Measurements from ENCODE around the gene AMOTL1. TPM values are rescaled to one million over a fixed set of nuclear protein-coding genes. Genes with fewer than 3 reads are reported as not detected.

AMOTL1 gene
- total RNA-seq, 1 donor: 64.7 TPM

- no peak for TF ChIP-seq CTCF (IDR thresholded peaks at IDR 0.05; ENCODE audit: insufficient read depth, low read length)
- no peak overlapping the region for H3K4me3 ChIP-seq (ENCODE audit: low read depth, low read length)
- peak; percentile 76 for DNase-seq (ENCODE audit: low read depth)
Observed at GRCh38 chr11:94800414-94800813, 32.3 kb downstream of the AMOTL1 start.

- H3K4me3 ChIP-seq (ENCODE audit: low read depth, low read length): no peak overlapping the region
- no peak for DNase-seq (ENCODE audit: low read depth)
- TF ChIP-seq CTCF (IDR thresholded peaks at IDR 0.05; ENCODE audit: insufficient read depth, low read length): no peak
Observed at GRCh38 chr11:94801866-94802460, 33.8 kb downstream of the AMOTL1 start.

GRCh38 chr11:94802501-94802900 lies 34.3 kb downstream of the AMOTL1 start:
- no peak overlapping the region for H3K4me3 ChIP-seq (ENCODE audit: low read depth, low read length)
- no peak for DNase-seq (ENCODE audit: low read depth)
- TF ChIP-seq CTCF (IDR thresholded peaks at IDR 0.05; ENCODE audit: insufficient read depth, low read length): no peak

GRCh38 chr11:94803491-94803890 lies 35.3 kb downstream of the AMOTL1 start:
- TF ChIP-seq CTCF (IDR thresholded peaks at IDR 0.05; ENCODE audit: insufficient read depth, low read length): no peak
- peak; percentile 53 for DNase-seq (ENCODE audit: low read depth)
- no peak overlapping the region for H3K4me3 ChIP-seq (ENCODE audit: low read depth, low read length)

GRCh38 chr11:94804874-94805273 lies 36.7 kb downstream of the AMOTL1 start:
- TF ChIP-seq CTCF (IDR thresholded peaks at IDR 0.05; ENCODE audit: insufficient read depth, low read length): no peak
- no peak for DNase-seq (ENCODE audit: low read depth)
- no peak overlapping the region for H3K4me3 ChIP-seq (ENCODE audit: low read depth, low read length)

- peak; percentile 48 for DNase-seq (ENCODE audit: low read depth)
- H3K4me3 ChIP-seq (ENCODE audit: low read depth, low read length): no peak overlapping the region
- TF ChIP-seq CTCF (IDR thresholded peaks at IDR 0.05; ENCODE audit: insufficient read depth, low read length): no peak
Observed at GRCh38 chr11:94806014-94806413, 37.9 kb downstream of the AMOTL1 start.

- TF ChIP-seq CTCF (IDR thresholded peaks at IDR 0.05; ENCODE audit: insufficient read depth, low read length): no peak
- DNase-seq (ENCODE audit: low read depth): no peak
- H3K4me3 ChIP-seq (ENCODE audit: low read depth, low read length): no peak overlapping the region
Observed at GRCh38 chr11:94806419-94806818, 38.3 kb downstream of the AMOTL1 start.

Data from fibroblast of the aortic adventitia (primary cell).